Rectal smooth muscle tissue (tissue), 1 donor: ENCODE measurements around the gene TNNT1.

Experiments used
- H3K27ac ChIP-seq: one replicate; pipeline ENCODE4 v1.7.0; 2013; ENCODE audit warnings: low read depth, low read length, inconsistent platforms
- H3K27me3 ChIP-seq: one replicate; pipeline ENCODE4 v1.7.0; 2013; ENCODE audit warnings: low read length; ENCODE audit not compliant: control insufficient read depth, insufficient read depth
- H3K36me3 ChIP-seq: one replicate; pipeline ENCODE4 v1.7.0; 2013; ENCODE audit warnings: low read length; ENCODE audit not compliant: control insufficient read depth, insufficient read depth
- H3K4me1 ChIP-seq: one replicate; pipeline ENCODE4 v1.7.0; 2013; ENCODE audit warnings: low read length; ENCODE audit not compliant: control insufficient read depth, insufficient read depth
- H3K4me3 ChIP-seq: one replicate; pipeline ENCODE4 v1.7.0; 2013; ENCODE audit warnings: low read length
- H3K9ac ChIP-seq: one replicate; pipeline ENCODE4 v1.7.0; 2013; ENCODE audit warnings: low read length

The TNNT1 gene

GRCh38 chr19:55149078-55150003 is at the start of gene TNNT1:
Gene TNNT1, minus strand, starts transcription at chr19:55149206. Its CDS starts 2,049 bp downstream, at chr19:55147157.
- H3K9ac ChIP-seq = no peak within 1 kb of the TSS
- no peak within 1 kb of the TSS for H3K4me3 ChIP-seq
- no peaks in the 10 kb centered on the region for H3K4me1 ChIP-seq
- no peak within 1 kb of the TSS for H3K27ac ChIP-seq
- H3K36me3 ChIP-seq = no peaks in the 10 kb centered on the region
- peaks cover 24% of the 10 kb centered on the region for H3K27me3 ChIP-seq

GRCh38 chr19:55198651-55199050 is 49.6 kb upstream of the TNNT1 start:
- H3K27ac ChIP-seq = no peak overlapping the region
- no peak overlapping the region for H3K9ac ChIP-seq
- H3K27me3 ChIP-seq = no peaks in the 10 kb centered on the region
- H3K4me1 ChIP-seq = no peaks in the 10 kb centered on the region
- no peak overlapping the region for H3K4me3 ChIP-seq
- no peaks in the 10 kb centered on the region for H3K36me3 ChIP-seq

- no peak overlapping the region for H3K4me3 ChIP-seq
- no peaks in the 10 kb centered on the region for H3K27me3 ChIP-seq
- H3K4me1 ChIP-seq = no peaks in the 10 kb centered on the region
- H3K36me3 ChIP-seq = no peaks in the 10 kb centered on the region
- H3K9ac ChIP-seq = no peak overlapping the region
- no peak overlapping the region for H3K27ac ChIP-seq
Observed at GRCh38 chr19:55197528-55197927, 48.5 kb upstream of the TNNT1 start.

- no peak overlapping the region for H3K9ac ChIP-seq
- no peak overlapping the region for H3K27ac ChIP-seq
- H3K36me3 ChIP-seq = no peaks in the 10 kb centered on the region
- H3K27me3 ChIP-seq = no peaks in the 10 kb centered on the region
- no peak overlapping the region for H3K4me3 ChIP-seq
- no peaks in the 10 kb centered on the region for H3K4me1 ChIP-seq
Observed at GRCh38 chr19:55196803-55197202, 47.8 kb upstream of the TNNT1 start.

GRCh38 chr19:55193481-55193880 is 44.5 kb upstream of the TNNT1 start:
- H3K9ac ChIP-seq = no peak overlapping the region
- H3K27me3 ChIP-seq = no peaks in the 10 kb centered on the region
- H3K4me3 ChIP-seq = no peak overlapping the region
- no peak overlapping the region for H3K27ac ChIP-seq
- H3K4me1 ChIP-seq = no peaks in the 10 kb centered on the region
- H3K36me3 ChIP-seq = no peaks in the 10 kb centered on the region

- no peaks in the 10 kb centered on the region for H3K36me3 ChIP-seq
- no peaks in the 10 kb centered on the region for H3K27me3 ChIP-seq
- no peak overlapping the region for H3K27ac ChIP-seq
- no peaks in the 10 kb centered on the region for H3K4me1 ChIP-seq
- H3K4me3 ChIP-seq = no peak overlapping the region
- H3K9ac ChIP-seq = no peak overlapping the region
Observed at GRCh38 chr19:55189403-55189835, 40.4 kb upstream of the TNNT1 start.

- no peaks in the 10 kb centered on the region for H3K27me3 ChIP-seq
- no peak overlapping the region for H3K4me3 ChIP-seq
- no peak overlapping the region for H3K9ac ChIP-seq
- H3K27ac ChIP-seq = no peak overlapping the region
- no peaks in the 10 kb centered on the region for H3K4me1 ChIP-seq
- no peaks in the 10 kb centered on the region for H3K36me3 ChIP-seq
Observed at GRCh38 chr19:55188625-55189024, 39.6 kb upstream of the TNNT1 start.

DNA sequence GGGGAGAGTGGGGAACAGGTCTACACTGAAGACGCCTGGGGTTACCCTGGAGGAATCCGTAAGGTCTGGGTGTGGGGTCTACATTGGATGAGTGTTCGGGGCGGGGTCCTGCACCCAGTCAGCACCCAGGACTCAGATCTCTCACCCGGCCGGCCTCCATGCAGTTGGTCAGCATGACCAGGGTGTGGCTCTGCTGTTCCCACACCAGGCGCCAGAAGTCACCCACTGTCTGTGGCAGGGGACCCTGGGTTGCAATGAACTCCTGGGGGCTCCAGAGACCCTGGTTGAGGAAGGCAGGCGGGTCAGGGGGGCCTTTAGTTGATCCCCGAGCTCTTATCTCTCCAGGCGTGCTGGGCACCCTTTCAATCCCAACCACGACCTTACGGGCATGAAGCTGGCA is 37.1 kb upstream of the TNNT1 start:
- H3K9ac ChIP-seq = no peak overlapping the region
- no peaks in the 10 kb centered on the region for H3K4me1 ChIP-seq
- peaks cover 5% of the 10 kb centered on the region for H3K27me3 ChIP-seq
- no peak overlapping the region for H3K27ac ChIP-seq
- H3K4me3 ChIP-seq = no peak overlapping the region
- H3K36me3 ChIP-seq = no peaks in the 10 kb centered on the region

DNA sequence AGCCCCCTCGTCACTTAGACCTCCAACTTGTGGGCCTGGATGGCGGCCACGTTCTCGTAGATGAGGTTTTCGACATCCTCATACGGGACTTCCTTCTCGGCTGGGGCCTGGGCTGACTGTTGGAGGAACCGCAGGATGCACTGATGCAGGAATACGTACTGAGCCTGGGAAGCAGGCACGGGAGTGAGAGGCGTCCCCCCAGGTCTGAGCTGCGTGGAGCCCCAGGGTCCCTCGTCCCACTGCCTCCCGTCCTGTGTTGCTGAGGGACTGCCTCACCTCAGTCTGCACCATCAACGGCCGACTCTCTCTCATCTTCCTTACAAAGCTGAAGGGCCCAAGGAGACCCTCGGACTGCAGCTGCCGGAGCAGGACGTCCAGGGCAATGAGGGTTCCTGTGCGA is 32.7 kb upstream of the TNNT1 start:
- no peak overlapping the region for H3K4me3 ChIP-seq
- peaks cover 29% of the 10 kb centered on the region for H3K27me3 ChIP-seq
- no peaks in the 10 kb centered on the region for H3K4me1 ChIP-seq
- no peak overlapping the region for H3K9ac ChIP-seq
- H3K36me3 ChIP-seq = no peaks in the 10 kb centered on the region
- no peak overlapping the region for H3K27ac ChIP-seq

DNA sequence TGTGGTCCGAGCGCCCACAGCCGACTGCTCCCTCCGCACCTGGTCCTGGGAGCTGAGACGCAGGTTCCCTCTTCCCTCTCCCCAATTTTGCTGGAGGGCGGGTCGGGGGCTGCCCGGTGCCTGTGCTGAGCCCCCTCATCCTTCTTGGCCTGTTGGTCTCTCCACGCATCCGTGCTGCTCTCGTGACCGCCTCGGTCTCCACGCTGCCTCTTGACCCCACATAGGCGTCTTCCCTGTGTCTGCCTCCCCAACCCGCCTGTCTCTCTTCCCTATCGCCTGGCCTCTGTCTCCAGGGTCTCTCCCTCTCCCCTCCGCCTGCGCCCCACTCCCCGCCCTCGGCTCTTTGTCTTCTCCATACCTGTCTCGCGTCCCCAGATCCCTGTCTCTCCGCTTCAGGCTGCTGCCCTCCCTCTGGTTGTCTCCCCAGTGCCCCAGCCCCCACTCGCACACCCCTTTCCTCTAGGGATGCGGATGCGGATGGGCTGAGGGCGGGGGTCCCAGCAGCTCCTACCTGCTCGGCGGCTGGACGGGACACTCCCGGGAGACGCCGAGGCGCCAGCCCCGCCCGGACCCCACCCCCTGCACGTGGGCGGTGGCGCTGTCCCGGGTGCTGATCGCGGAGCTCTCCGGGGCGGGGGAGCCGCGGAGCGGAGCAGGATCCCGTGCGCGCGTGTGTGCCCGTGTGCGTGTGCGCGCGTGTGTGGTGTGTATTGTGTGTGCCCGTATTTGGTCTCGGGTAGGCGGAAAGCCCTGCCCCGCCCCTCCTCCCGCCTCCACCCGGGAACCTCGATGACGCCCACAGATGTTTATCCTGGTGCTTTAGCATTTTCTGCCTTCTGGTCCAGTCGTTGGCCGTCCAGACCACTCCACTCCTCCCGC is 30.8 kb upstream of the TNNT1 start, which contains the start of gene SYT5:
SYT5 (minus strand) TSS at position 684 of the 879 bp plus-strand sequence. CDS start 1,248 bp downstream, outside the sequence.
- Histone ChIP-seq H3K4me1 (no peaks in the 10 kb centered on the region), H3K4me3 (peak within 1 kb of the TSS; percentile 62), H3K27ac (no peak within 1 kb of the TSS), H3K9ac (no peak within 1 kb of the TSS), H3K27me3 (peaks cover 43% of the 10 kb centered on the region), H3K36me3 (no peaks in the 10 kb centered on the region)

- Histone ChIP-seq H3K36me3 (no peaks in the 10 kb centered on the region), H3K27ac (no peak overlapping the region), H3K9ac (no peak overlapping the region), H3K4me3 (peak overlapping the region; percentile 62), H3K4me1 (no peaks in the 10 kb centered on the region), H3K27me3 (peaks cover 49% of the 10 kb centered on the region)
Observed at GRCh38 chr19:55178781-55179599, 30.0 kb upstream of the TNNT1 start.

- Histone ChIP-seq H3K27me3 (peaks cover 57% of the 10 kb centered on the region), H3K36me3 (no peaks in the 10 kb centered on the region)
Observed at GRCh38 chr19:55176076-55176475, 27.1 kb upstream of the TNNT1 start.

More at GRCh38 chr19:55176076-55176475, 27.1 kb upstream of the TNNT1 start:
- H3K4me3 ChIP-seq = no peak overlapping the region
- H3K9ac ChIP-seq = no peak overlapping the region
- no peak overlapping the region for H3K27ac ChIP-seq
- H3K4me1 ChIP-seq = no peaks in the 10 kb centered on the region
